Activated CD4-positive, CD25-positive, alpha-beta regulatory T cell treated with anti-CD3 and anti-CD28 coated beads, Interleukin-2, amount 50 U/mL, for 24 hours (primary cell): ENCODE data around the gene PYGL.

Experiments
- ATAC-seq, 2 donors: fragments of 150-1000 bp; cut with Tn5 transposase; one replicate each; pipeline ENCODE4 v1.10.0; 2021; ENCODE audit warnings: mild to moderate bottlenecking in 1 of 2, moderate library complexity in 1 of 2

The PYGL gene

GRCh38 chr14:50871228-50871627 lies 73.1 kb downstream of the PYGL start:
- no peak for ATAC-seq

- no peak for ATAC-seq
Observed at GRCh38 chr14:50865391-50866076, 78.7 kb downstream of the PYGL start.

GRCh38 chr14:50864946-50865345 lies 79.3 kb downstream of the PYGL start:
- no peak for ATAC-seq

- no peak for ATAC-seq
Observed at GRCh38 chr14:50864237-50864636, 80.0 kb downstream of the PYGL start.

- no peak for ATAC-seq
Observed at GRCh38 chr14:50862036-50862570, 82.2 kb downstream of the PYGL start.

GRCh38 chr14:50860478-50861086 lies 83.7 kb downstream of the PYGL start:
- peak; percentile 70 to 73 for ATAC-seq

GRCh38 chr14:50859296-50859624 lies 85.0 kb downstream of the PYGL start:
- ATAC-seq = no peak

GRCh38 chr14:50856660-50857059 lies 87.6 kb downstream of the PYGL start:
- no peak for ATAC-seq

GRCh38 chr14:50855558-50855957 lies 88.7 kb downstream of the PYGL start:
- ATAC-seq = no peak
